HG02938 (cell line): ENCODE measurements around the gene TTC13.

Experiments used
- ATAC-seq: cut with Tn5 transposase; IDR thresholded peaks from one replicate; pipeline ENCODE4 v1.9.1; 2021; ENCODE audit warnings: mild to moderate bottlenecking, moderate library complexity; ENCODE audit not compliant: unreplicated experiment

The TTC13 gene

GRCh38 chr1:230877146-230877923 is 101.3 kb downstream of the TTC13 start:
- ATAC-seq: no peak

GRCh38 chr1:230876660-230877059 is 102.0 kb downstream of the TTC13 start:
- no peak for ATAC-seq

GRCh38 chr1:230875370-230875769 is 103.3 kb downstream of the TTC13 start:
- no peak for ATAC-seq

- no peak for ATAC-seq
These were observed 107.7 kb downstream of the TTC13 start for GRCh38 chr1:230870916-230871315.

GRCh38 chr1:230869500-230869899 is 109.2 kb downstream of the TTC13 start:
- no peak for ATAC-seq

GRCh38 chr1:230868736-230869385 is 109.8 kb downstream of the TTC13 start:
- ATAC-seq: peak; percentile 25

- peak; percentile 73 for ATAC-seq
These were observed 110.5 kb downstream of the TTC13 start, which contains the start of gene C1orf198 for GRCh38 chr1:230867903-230868735. Gene C1orf198, minus strand, starts transcription at chr1:230868521. Its CDS starts 9 bp downstream, at chr1:230868512.

GRCh38 chr1:230867101-230867902 is 111.4 kb downstream of the TTC13 start:
- ATAC-seq: no peak

GRCh38 chr1:230866171-230867070 is 112.2 kb downstream of the TTC13 start:
- ATAC-seq: no peak

GRCh38 chr1:230865062-230865817 is 113.4 kb downstream of the TTC13 start:
- no peak for ATAC-seq

- no peak for ATAC-seq
These were observed 114.2 kb downstream of the TTC13 start for GRCh38 chr1:230864441-230864840.

GRCh38 chr1:230863449-230863848 is 115.2 kb downstream of the TTC13 start:
- ATAC-seq: no peak

- ATAC-seq: no peak
These were observed 116.6 kb downstream of the TTC13 start for GRCh38 chr1:230861970-230862595.

- ATAC-seq: no peak
These were observed 117.2 kb downstream of the TTC13 start for GRCh38 chr1:230861489-230861888.

GRCh38 chr1:230860617-230861384 is 117.9 kb downstream of the TTC13 start:
- ATAC-seq: no peak

- ATAC-seq: no peak
These were observed 119.5 kb downstream of the TTC13 start for GRCh38 chr1:230858918-230859729.
